GM21367 (cell line): ENCODE data around the gene CLEC4M.
"Not testable (repeated sequence)": the region's sequence is repeated elsewhere in the genome, so short reads cannot be mapped to it uniquely, and the experiment has no call there.

Experiments
- ATAC-seq: cut with Tn5 transposase; IDR thresholded peaks from one replicate; pipeline ENCODE4 v1.9.1; 2021; ENCODE audit not compliant: unreplicated experiment

CLEC4M gene

GRCh38 chr19:7769171-7769570, 6.1 kb downstream of the CLEC4M start:
- no peak for ATAC-seq

- ATAC-seq = no peak
Measured at GRCh38 chr19:7771072-7771471, 8.0 kb downstream of the CLEC4M start.

- no peak for ATAC-seq
Measured at GRCh38 chr19:7772752-7773291, 9.8 kb downstream of the CLEC4M start.

GRCh38 chr19:7773841-7774240, 10.8 kb downstream of the CLEC4M start:
- ATAC-seq = no peak

- no peak for ATAC-seq
Measured at GRCh38 chr19:7775761-7776160, 12.7 kb downstream of the CLEC4M start.

GRCh38 chr19:7778081-7778480, 15.0 kb downstream of the CLEC4M start:
- ATAC-seq = no peak

GRCh38 chr19:7779631-7780486, 16.8 kb downstream of the CLEC4M start:
- no peak for ATAC-seq

DNA sequence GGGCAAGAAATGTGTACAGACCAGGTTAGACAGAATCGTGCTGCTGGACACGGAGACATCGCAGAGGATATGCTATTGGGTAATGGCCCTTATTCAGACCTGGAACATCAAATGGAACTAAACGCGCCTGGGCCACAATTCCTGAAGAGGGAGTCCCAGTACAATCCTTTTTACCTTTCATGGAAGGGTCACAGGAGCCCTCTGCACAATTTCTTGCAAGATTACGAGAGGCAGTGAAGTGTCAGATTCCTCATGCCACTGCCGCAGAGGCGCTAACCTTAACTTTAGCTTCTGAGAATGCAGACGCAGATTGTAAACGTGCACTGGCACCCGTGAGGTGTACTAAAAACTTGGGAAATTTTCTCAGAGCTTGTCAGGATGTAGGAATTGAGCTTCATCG, 18.1 kb downstream of the CLEC4M start:
- no peak for ATAC-seq

DNA sequence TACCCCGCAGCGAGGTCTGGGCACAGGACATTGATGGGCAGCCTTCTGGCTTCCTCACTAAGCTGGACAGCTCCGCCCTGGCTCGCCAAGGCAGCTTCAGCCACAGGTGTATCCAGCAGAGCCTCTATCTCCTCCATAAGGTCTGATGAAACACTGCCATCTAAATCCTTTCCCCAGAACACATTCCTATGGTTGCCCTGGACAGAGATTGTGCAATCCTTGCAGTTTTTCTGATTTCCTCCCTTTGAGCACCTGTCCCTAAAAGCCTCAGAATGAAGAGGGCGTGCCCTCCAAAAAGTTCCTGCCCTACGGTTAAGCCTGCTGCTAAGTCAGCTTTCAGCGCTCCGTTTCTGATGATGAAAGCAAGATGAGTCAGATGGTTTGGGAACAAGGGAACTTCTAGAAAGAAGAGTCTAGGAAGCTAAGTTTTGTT, 21.0 kb downstream of the CLEC4M start:
- no peak for ATAC-seq

GRCh38 chr19:7784856-7785255, 21.8 kb downstream of the CLEC4M start:
- ATAC-seq = no peak

DNA sequence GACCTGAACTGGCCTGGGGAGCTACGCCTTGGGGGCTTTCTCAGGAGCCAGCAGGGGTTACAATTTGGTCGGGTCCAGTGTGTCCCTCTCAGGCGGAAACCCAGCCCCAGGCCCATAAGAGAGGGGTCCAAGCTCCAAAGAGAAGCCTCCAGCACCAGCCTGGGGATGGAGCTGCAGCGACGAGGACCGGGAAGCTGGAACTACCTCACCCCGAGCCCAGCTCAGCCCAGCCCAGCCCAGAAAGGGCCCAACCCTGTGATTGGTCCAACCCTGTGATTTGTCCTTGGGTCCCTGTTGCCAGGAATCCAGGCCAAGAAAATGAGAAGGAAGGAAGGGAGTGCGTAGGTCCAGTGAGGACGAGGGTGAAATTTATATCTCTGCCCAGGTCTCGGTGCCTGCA, 24.1 kb downstream of the CLEC4M start:
- ATAC-seq = no peak

- no peak for ATAC-seq
Measured at GRCh38 chr19:7787602-7788177, 24.6 kb downstream of the CLEC4M start.

- no peak for ATAC-seq
Measured at GRCh38 chr19:7788178-7788932, 25.3 kb downstream of the CLEC4M start.

DNA sequence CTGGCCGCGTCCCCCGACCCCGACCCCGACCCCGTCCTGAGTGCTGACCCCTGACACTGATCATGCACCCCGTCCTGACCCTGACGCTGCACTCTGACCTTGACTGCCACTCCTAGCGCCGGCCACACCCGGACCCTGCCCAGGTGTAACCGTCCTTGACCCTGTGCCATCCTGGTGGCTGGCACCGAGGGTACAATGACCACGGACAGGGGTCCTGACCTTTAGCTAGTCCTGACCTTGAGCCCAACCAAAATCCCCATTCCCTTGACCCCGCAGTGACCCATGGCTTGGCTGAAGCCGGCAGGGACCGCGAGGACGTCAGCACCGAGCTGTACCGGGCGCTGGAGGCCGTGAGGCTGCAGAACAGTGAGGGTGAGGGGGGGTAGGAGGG, 25.9 kb downstream of the CLEC4M start:
- ATAC-seq = no peak

DNA sequence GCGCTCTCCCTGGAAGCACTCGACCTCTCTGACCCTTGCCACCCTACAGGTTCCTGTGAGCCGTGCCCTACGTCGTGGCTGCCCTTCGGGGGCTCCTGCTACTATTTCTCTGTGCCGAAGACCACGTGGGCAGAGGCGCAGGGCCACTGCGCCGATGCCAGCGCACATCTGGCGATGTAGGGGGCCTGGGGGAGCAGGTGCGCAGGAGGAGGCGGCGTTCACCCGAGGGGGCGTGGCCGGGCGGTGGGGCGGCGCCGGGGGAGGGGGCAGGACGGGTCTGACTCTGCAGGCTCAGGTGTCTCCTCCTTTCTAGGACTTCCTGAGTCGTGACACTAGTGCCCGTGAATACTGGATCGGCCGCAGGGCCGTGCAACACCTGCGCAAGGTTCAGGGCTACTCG, 26.4 kb downstream of the CLEC4M start:
- ATAC-seq = no peak

DNA sequence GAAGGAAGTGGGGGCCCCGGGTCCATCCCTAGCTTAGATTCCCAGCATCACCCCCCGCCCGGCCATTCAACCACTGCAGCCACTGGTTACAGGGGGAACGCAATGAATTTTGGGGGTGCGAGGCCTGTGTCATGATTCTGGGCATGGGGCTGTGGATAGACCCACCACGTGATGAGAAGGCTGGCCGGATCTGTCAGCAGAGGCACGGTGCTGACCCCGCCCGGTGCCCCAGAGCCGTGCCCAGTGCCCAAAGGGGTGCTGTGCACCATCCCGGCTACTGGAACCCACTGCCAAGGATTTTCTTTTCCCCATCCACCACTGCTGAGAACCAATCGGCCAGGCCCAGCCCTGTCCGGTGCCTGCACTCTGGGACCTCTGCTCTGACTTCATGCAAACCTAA, 27.4 kb downstream of the CLEC4M start:
- no peak for ATAC-seq

DNA sequence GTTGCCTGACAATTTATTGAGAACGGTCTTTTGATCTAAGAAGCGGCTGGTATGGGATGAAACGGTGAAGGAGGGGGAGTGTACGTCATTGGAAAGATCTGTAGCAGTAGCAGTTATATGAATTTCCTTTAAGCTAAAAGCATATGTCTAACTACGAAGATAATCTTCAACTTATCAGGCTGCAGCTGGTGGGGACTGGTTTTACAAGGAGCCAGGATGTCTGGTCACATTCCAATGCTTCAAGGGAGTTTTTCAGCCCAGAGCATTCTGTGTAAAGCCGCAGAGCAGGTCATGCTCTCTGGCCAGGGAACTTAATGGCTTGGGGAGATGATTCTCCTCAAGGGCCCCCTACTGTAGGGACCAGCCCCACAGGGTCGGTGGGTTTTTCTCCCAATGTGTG, 29.2 kb downstream of the CLEC4M start:
- no peak for ATAC-seq

- not testable (repeated sequence) for ATAC-seq
Measured at GRCh38 chr19:7792701-7793100, 29.7 kb downstream of the CLEC4M start.

GRCh38 chr19:7793493-7793892, 30.4 kb downstream of the CLEC4M start:
- ATAC-seq = no peak

- no peak for ATAC-seq
Measured at GRCh38 chr19:7795555-7796161, 32.6 kb downstream of the CLEC4M start.

DNA sequence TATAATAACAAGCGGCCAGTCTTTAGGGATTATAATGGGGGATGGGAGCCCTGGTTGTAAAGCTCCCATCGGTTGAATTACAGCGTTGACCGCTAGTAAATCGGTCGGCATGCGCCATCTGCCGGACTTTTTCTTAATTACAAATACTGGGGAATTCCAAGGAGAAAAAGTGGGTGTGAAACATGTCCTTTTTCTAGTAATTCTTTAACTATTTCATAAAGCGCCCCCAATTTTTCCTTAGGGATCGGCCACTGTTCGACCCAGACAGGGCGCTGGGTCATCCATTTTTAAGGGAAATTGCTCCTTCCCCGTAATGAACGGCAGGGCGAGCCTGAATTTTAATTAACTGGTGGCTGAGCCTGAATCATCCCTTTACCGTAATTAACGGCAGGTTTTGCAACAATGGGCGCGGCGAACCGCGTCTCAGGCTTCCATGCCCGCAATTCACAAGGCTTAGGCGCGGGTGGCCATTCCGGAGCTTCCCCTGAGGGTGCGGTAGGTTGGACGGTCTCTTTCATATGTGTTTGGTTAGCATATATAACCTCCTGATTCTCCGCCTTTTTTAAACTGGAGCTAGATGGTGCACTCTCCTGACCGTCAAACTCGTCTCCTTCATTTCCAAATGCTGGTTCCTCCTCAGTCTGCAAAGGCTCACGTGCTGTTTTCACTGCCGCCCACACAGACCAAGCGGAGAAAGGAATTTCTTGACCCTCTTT, 36.8 kb downstream of the CLEC4M start:
- no peak for ATAC-seq
